K562 (cell line): ENCODE measurements around the gene FKBP3. TPM values are rescaled to one million over a fixed set of nuclear protein-coding genes. Genes with fewer than 3 reads are reported as not detected.

Source experiments
- ATF1 ChIP-seq, 2 experiments: fragments of 450-650 bp in 1 of 2; IDR thresholded peaks; 2 replicates each; pipeline ENCODE4 v1.6.1; 2016; ENCODE audit warnings: missing compliant biosample characterization in 1 of 2, missing genetic modification characterization in 1 of 2
- DPF2 ChIP-seq: fragments of 450-650 bp; IDR thresholded peaks from 2 replicates; pipeline ENCODE4 v1.6.1; 2016
- KDM4B ChIP-seq, 2 experiments: fragments of 450-650 bp in 1 of 2; sonication (generic) in 1 of 2; IDR thresholded peaks; 2 replicates each; pipeline ENCODE4 v1.6.1; 2016 to 2017; ENCODE audit warnings: borderline replicate concordance in 2 of 2, antibody characterized with exemption in 1 of 2, low read depth in 1 of 2, mild to moderate bottlenecking in 1 of 2
- MAX ChIP-seq: sonication (generic); formaldehyde crosslinking; IDR thresholded peaks from 2 replicates; pipeline ENCODE4 v1.9.0; 2022; ENCODE audit warnings: mild to moderate bottlenecking, missing genetic modification reagents
- MED1 ChIP-seq: sonication (generic); formaldehyde crosslinking; IDR thresholded peaks from 2 replicates; pipeline ENCODE4 v1.8.1; 2023; ENCODE audit warnings: missing genetic modification reagents, borderline replicate concordance
- NCOR1 ChIP-seq: fragments of 450-650 bp; IDR thresholded peaks from 2 replicates; pipeline ENCODE4 v1.6.1; 2016; ENCODE audit warnings: mild to moderate bottlenecking, moderate library complexity
- NFIC ChIP-seq: fragments of 450-650 bp; IDR thresholded peaks from 2 replicates; pipeline ENCODE4 v1.6.1; 2017; ENCODE audit warnings: mild to moderate bottlenecking, inconsistent platforms
- RBFOX2 ChIP-seq: fragments of 200-400 bp; formaldehyde crosslinking; IDR thresholded peaks from 2 replicates; pipeline ENCODE4 v1.6.1; 2017; ENCODE audit warnings: low read depth, mild to moderate bottlenecking, low read length, moderate library complexity
- SNAPC5 ChIP-seq: fragments of 250-450 bp; sonication (Bioruptor Pico); IDR thresholded peaks from 2 replicates; pipeline ENCODE4 v1.8.0; 2021; ENCODE audit warnings: moderate library complexity, mild to moderate bottlenecking, inconsistent platforms
- STAT5B ChIP-seq: fragments of 250-450 bp; sonication (Bioruptor Pico); IDR thresholded peaks from 2 replicates; pipeline ENCODE4 v1.8.0; 2021; ENCODE audit warnings: mild to moderate bottlenecking, inconsistent platforms
- TRIM28 ChIP-seq: fragments of 450-650 bp; IDR thresholded peaks from 2 replicates; pipeline ENCODE4 v1.6.1; 2017
- ZBTB7A ChIP-seq: IDR thresholded peaks from 2 replicates; pipeline ENCODE4 v1.6.1; 2011; ENCODE audit warnings: low read depth, mild to moderate bottlenecking, low read length, moderate library complexity, borderline replicate concordance; ENCODE audit not compliant: control insufficient read depth
- ZMIZ1 ChIP-seq, 2 experiments: fragments of 150-350 bp in 1 of 2; IDR thresholded peaks; 2 replicates each; pipeline ENCODE4 v1.6.1; 2012 to 2016; ENCODE audit warnings: low read depth in 2 of 2, low read length in 2 of 2, mild to moderate bottlenecking in 1 of 2, moderate library complexity in 1 of 2
- ZNF12 ChIP-seq: sonication (generic); formaldehyde crosslinking; IDR thresholded peaks from 2 replicates; pipeline ENCODE4 v1.4.0; 2020; ENCODE audit warnings: mild to moderate bottlenecking, missing genetic modification reagents
- ZNF449 ChIP-seq: fragments of 250-450 bp; sonication (Bioruptor Pico); IDR thresholded peaks from 2 replicates; pipeline ENCODE4 v1.8.0; 2022; ENCODE audit warnings: moderate library complexity, mild to moderate bottlenecking, inconsistent platforms
- ZZZ3 ChIP-seq: fragments of 450-650 bp; IDR thresholded peaks from 2 replicates; pipeline ENCODE4 v1.6.1; 2016; ENCODE audit warnings: antibody characterized with exemption, mild to moderate bottlenecking, moderate library complexity
- polyA plus RNA-seq, 8 experiments: library from polyadenylated mRNA; depleted of rRNA in 4 of 8; stranded (reverse) in 5 of 8; unstranded in 3 of 8; fragments of >200 nt; fragmentation: Nextera tagmentation in 2 of 8; fragmentation: Illumina TruSeq in 1 of 8; extraction: Ambion mirVana in 2 of 8; extraction: Trizol in 1 of 8; gene quantifications; 2 replicates each; pipeline versions ENCODE4 v1.2.1 to v1.2.3, GENCODE V29; 2011 to 2014; ENCODE audit warnings: inconsistent platforms in 1 of 8, missing spikeins in 1 of 8
- total RNA-seq, 7 experiments: library from RNA; depleted of rRNA in 6 of 7; stranded (reverse); fragments of >200 nt in 6 of 7; fragmentation: Illumina TruSeq in 2 of 7; extraction: Trizol in 2 of 7; gene quantifications; 2 replicates each; pipeline versions ENCODE4 v1.2.1 to v1.2.3, GENCODE V29; 2011 to 2021; ENCODE audit warnings: low replicate concordance in 1 of 7
- TF ChIP-seq, protein P1 (sequence below): fragments of 450-650 bp; IDR thresholded peaks from 2 replicates; pipeline ENCODE4 v1.6.1; 2018; ENCODE audit warnings: mild to moderate bottlenecking, low read depth; ENCODE audit not compliant: partially characterized antibody
- TF ChIP-seq, protein P2 (sequence below): fragments of 250-450 bp; sonication (Bioruptor Pico); IDR thresholded peaks from 2 replicates; pipeline ENCODE4 v1.8.0; 2022; ENCODE audit warnings: inconsistent platforms, mild to moderate bottlenecking, moderate library complexity, borderline replicate concordance

The FKBP3 gene
- total and polyA plus RNA-seq, 9 of the 15 experiments (the other 6 are each of a cell fraction or from before 2014, with no cell fraction given) = 43.6 to 107 (median 65.2) TPM

DNA sequence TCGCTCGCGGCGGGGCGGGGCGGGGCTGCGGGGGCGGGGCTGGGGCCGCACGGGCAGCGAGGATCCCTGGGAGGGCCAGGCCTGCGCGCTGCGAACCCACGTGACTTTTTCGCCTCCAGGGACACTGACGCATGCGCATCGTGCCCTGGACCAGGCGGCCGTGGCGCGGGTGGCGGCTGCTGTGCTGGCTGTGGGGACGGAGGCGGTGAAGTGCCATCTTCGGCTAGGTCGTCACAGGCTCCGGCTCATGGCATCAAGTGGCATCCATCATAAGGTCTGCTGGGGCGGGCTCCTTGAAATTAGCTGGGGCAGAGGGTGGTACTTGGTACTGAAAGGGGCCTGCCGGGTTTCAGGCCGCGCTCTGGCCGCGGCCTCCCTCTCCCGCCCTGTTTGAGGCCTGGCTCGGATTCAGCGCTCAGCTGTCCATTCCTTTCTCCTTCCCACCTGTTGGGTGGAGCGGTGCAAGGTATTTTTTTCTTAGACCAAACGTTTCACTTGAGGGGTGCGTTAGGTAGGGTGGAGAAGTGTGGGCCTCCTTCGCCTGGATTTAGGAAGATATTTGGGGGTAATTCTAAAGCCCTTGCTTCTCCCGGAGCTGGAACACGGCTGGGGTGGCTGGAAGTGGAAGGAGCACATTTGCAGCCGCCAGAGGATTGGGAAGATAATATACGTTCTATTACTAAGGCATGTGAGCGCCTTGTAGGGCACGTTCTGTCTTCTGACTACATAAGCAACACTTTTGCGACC is 50.1 kb downstream of the FKBP3 start, which contains the start of gene PRPF39 (continued):
- TF ChIP-seq ZNF12 (CRISPR knock-in tag) (no peak), ATF1 (CRISPR knock-in tag; IDR thresholded peaks at IDR 0.05) (no peak), ATF1 (tag; IDR thresholded peaks at IDR 0.05) (no peak), ZBTB7A (no peak), STAT5B (CRISPR knock-in tag) (no peak), NFIC (peak; percentile 37; the same call in 1 of the 2 replicates), NCOR1 (no peak), TRIM28 (no peak), ZNF449 (CRISPR knock-in tag) (no peak), SNAPC5 (CRISPR knock-in tag) (no peak), DPF2 (0 out of 2 replicates have a peak, but pooled peaks have one; percentile 8), MAX (peak; percentile 53; the same call in 1 of the 2 replicates), MED1 (no peak), KDM4B (IDR thresholded peaks at IDR 0.05; ENCODE audit: borderline replicate concordance in 2 of 2, low read depth in 1 of 2) (no peak), ZMIZ1 (IDR thresholded peaks at IDR 0.05; ENCODE audit: low read depth in 2 of 2, low read length in 2 of 2) (no peak), ZZZ3 (peak; percentile 87), RBFOX2 (peak; percentile 86)
- TF ChIP-seq, protein P1, sequence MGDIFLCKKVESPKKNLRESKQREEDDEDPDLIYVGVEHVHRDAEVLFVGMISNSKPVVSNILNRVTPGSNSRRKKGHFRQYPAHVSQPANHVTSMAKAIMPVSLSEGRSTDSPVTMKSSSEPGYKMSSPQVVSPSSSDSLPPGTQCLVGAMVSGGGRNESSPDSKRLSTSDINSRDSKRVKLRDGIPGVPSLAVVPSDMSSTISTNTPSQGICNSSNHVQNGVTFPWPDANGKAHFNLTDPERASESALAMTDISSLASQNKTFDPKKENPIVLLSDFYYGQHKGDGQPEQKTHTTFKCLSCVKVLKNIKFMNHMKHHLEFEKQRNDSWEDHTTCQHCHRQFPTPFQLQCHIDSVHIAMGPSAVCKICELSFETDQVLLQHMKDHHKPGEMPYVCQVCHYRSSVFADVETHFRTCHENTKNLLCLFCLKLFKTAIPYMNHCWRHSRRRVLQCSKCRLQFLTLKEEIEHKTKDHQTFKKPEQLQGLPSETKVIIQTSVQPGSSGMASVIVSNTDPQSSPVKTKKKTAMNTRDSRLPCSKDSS = no peak
- TF ChIP-seq, protein P2, sequence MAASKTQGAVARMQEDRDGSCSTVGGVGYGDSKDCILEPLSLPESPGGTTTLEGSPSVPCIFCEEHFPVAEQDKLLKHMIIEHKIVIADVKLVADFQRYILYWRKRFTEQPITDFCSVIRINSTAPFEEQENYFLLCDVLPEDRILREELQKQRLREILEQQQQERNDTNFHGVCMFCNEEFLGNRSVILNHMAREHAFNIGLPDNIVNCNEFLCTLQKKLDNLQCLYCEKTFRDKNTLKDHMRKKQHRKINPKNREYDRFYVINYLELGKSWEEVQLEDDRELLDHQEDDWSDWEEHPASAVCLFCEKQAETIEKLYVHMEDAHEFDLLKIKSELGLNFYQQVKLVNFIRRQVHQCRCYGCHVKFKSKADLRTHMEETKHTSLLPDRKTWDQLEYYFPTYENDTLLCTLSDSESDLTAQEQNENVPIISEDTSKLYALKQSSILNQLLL (CRISPR knock-in tag) = no peak
